Measurements from ENCODE around the gene PKM.
A peak's percentile ranks its signal among the peaks of the same experiment; 100 is the strongest.

PKM gene

DNA sequence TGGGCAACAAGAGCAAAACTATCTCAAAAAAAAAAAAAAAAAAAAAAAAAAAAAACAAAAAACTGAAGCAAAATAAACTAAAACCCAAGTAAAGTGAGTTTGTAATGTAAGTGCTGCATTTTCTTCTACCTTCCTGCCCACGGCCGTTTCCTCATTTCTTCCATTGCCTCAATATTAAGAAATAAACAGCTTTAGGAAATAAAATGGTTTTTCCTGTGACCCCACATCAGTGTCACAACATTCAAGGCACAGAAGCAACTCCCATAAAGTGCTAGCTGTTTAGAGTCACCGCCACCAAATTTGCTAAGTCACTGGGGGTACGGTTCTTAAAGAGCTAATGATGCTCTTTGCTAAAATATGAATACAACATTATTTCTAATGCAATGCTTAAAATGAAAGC lies 3.3 kb downstream of the PKM start:
- H3K9me3 ChIP-seq (ENCODE audit: control insufficient read depth, insufficient read depth, low read length) = no peaks in the 10 kb centered on the region
- H3K36me3 ChIP-seq (ENCODE audit: insufficient read depth, low read length) = 0 out of 2 replicates have a peak, but pooled peaks cover 3% of the 10 kb centered on the region
- H3K9ac ChIP-seq (ENCODE audit: low read depth, low read length) = peak overlapping the region; percentile 96; the same call in 1 of the 2 replicates
- peaks cover 46% of the 10 kb centered on the region for H3K4me1 ChIP-seq (ENCODE audit: insufficient read depth, low read length)

- Histone ChIP-seq H3K36me3 (ENCODE audit: insufficient read depth, low read length) (0 out of 2 replicates have a peak, but pooled peaks cover 5% of the 10 kb centered on the region), H3K4me1 (ENCODE audit: insufficient read depth, low read length) (peaks cover 42% of the 10 kb centered on the region)
These were observed 3.8 kb downstream of the PKM start for GRCh38 chr15:72227192-72227586.

GRCh38 chr15:72223278-72223677 lies 7.7 kb downstream of the PKM start:
- H3K36me3 ChIP-seq (ENCODE audit: insufficient read depth, low read length) = peaks cover 18% of the 10 kb centered on the region
- H3K9ac ChIP-seq (ENCODE audit: low read depth, low read length) = no peak overlapping the region
- H3K4me1 ChIP-seq (ENCODE audit: insufficient read depth, low read length) = peaks cover 34% of the 10 kb centered on the region
- no peaks in the 10 kb centered on the region for H3K9me3 ChIP-seq (ENCODE audit: control insufficient read depth, insufficient read depth, low read length)

More at GRCh38 chr15:72227192-72227586, 3.8 kb downstream of the PKM start:
- Histone ChIP-seq H3K9me3 (ENCODE audit: control insufficient read depth, insufficient read depth, low read length) (no peaks in the 10 kb centered on the region), H3K9ac (ENCODE audit: low read depth, low read length) (no peak overlapping the region; the same call in 1 of the 2 replicates)

- no peaks in the 10 kb centered on the region for H3K9me3 ChIP-seq (ENCODE audit: control insufficient read depth, insufficient read depth, low read length)
- peaks cover 28% of the 10 kb centered on the region; the same call in 1 of the 2 replicates for H3K4me1 ChIP-seq (ENCODE audit: insufficient read depth, low read length)
- H3K9ac ChIP-seq (ENCODE audit: low read depth, low read length) = no peak overlapping the region
- H3K36me3 ChIP-seq (ENCODE audit: insufficient read depth, low read length) = peaks cover 26% of the 10 kb centered on the region
These were observed 8.6 kb downstream of the PKM start for GRCh38 chr15:72222393-72222792.

GRCh38 chr15:72220687-72221086 lies 10.3 kb downstream of the PKM start:
- Histone ChIP-seq H3K36me3 (ENCODE audit: insufficient read depth, low read length) (peaks cover 41% of the 10 kb centered on the region), H3K9ac (ENCODE audit: low read depth, low read length) (no peak overlapping the region), H3K4me1 (ENCODE audit: insufficient read depth, low read length) (peaks cover 18% of the 10 kb centered on the region; the same call in 1 of the 2 replicates), H3K9me3 (ENCODE audit: control insufficient read depth, insufficient read depth, low read length) (no peaks in the 10 kb centered on the region)

- no peaks in the 10 kb centered on the region for H3K9me3 ChIP-seq (ENCODE audit: control insufficient read depth, insufficient read depth, low read length)
- H3K36me3 ChIP-seq (ENCODE audit: insufficient read depth, low read length) = peaks cover 47% of the 10 kb centered on the region
- peaks cover 4% of the 10 kb centered on the region; the same call in 1 of the 2 replicates for H3K4me1 ChIP-seq (ENCODE audit: insufficient read depth, low read length)
- H3K9ac ChIP-seq (ENCODE audit: low read depth, low read length) = no peak overlapping the region
These were observed 13.8 kb downstream of the PKM start for GRCh38 chr15:72217216-72217615.

DNA sequence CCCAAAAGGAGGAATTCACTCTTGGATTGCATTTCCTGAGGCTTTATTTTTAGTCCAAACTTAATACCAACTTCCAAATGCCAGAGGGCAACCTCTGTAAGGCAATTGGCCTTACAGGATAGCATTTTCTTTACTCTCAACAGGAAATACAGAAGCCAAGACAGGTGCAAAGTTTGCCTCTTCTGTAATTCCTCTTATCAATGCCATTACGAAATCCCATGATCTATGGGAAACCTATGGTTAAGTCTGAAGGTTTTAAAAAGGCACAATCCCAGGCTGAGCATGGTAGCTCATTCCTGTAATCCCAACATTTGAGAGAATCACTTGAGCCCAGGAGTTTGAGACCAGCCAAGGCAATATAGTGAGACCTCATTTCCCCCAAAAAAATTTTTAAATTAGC lies 14.9 kb downstream of the PKM start:
- Histone ChIP-seq H3K4me1 (ENCODE audit: insufficient read depth, low read length) (peaks cover 3% of the 10 kb centered on the region; the same call in 1 of the 2 replicates), H3K9ac (ENCODE audit: low read depth, low read length) (no peak overlapping the region), H3K9me3 (ENCODE audit: control insufficient read depth, insufficient read depth, low read length) (no peaks in the 10 kb centered on the region), H3K36me3 (ENCODE audit: insufficient read depth, low read length) (peaks cover 54% of the 10 kb centered on the region)

DNA sequence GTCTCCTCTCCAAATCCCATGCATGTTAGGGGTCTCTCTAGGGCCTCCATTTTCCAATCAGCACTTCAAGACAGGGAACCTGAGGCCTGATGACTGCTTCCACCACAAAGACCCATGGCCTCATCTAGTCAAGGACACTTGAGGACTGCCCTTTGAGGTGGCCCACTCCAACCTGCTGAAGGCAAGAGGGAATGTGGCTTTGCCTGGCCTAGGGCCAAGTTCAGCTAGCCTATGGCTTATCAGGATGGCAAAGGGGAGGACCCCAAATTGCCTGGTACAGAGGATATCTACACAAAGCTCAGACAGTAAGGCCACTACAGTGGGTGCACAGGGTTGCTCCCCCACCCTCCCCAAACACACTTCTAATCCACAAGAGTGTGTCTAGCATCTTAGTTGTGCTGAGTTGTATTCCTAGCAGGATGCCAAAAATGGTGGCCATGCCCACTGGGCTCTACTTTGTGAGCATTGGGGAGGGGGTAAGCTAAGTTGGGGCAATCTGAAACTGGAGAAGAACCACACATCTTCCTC lies 23.4 kb downstream of the PKM start:
- H3K9ac ChIP-seq (ENCODE audit: low read depth, low read length) = no peak overlapping the region
- H3K4me1 ChIP-seq (ENCODE audit: insufficient read depth, low read length) = no peaks in the 10 kb centered on the region
- H3K9me3 ChIP-seq (ENCODE audit: control insufficient read depth, insufficient read depth, low read length) = no peaks in the 10 kb centered on the region
- peaks cover 83% of the 10 kb centered on the region for H3K36me3 ChIP-seq (ENCODE audit: insufficient read depth, low read length)

GRCh38 chr15:72206677-72207000 lies 24.4 kb downstream of the PKM start:
- H3K9ac ChIP-seq (ENCODE audit: low read depth, low read length) = no peak overlapping the region
- H3K9me3 ChIP-seq (ENCODE audit: control insufficient read depth, insufficient read depth, low read length) = no peaks in the 10 kb centered on the region
- no peaks in the 10 kb centered on the region for H3K4me1 ChIP-seq (ENCODE audit: insufficient read depth, low read length)
- H3K36me3 ChIP-seq (ENCODE audit: insufficient read depth, low read length) = peaks cover 79% of the 10 kb centered on the region

DNA sequence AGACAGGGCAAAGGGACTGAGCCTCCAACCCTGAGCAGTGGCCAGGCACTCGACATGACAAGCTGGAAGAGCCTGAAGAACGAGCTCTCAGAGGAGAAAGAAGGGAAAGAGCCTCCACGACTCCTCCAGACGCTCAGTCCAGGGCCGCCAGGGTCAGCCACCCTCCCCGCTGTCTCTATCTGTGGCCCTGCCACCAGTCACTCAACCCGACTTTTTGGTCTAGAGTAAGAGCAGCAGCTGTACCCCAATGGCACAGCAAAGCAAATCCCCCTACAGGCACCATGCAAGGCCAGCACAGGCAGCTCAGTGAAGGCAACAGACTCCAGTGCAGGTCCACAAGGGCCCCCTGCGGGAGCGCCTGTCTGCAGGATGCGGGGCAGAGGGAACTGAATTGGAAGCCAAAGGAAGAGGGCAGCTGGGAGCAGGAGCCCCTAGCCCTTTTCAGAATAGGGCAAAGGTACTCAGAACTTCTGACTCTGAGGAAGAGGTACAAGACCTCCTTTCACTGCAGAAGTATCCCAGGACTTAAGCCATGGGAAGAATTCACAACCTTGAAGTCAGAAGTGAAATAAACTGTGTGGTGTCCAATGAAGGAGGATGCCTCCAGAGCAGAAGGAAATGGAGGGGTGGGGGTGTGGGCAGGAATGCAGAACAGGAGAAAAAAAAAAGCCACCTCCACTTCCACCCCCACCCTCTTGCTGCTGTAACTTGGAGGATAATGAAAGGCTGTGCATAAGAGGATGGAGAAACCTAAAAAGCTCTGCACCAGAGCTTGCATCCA lies 24.9 kb downstream of the PKM start:
- Histone ChIP-seq H3K4me1 (ENCODE audit: insufficient read depth, low read length) (no peaks in the 10 kb centered on the region), H3K36me3 (ENCODE audit: insufficient read depth, low read length) (peaks cover 74% of the 10 kb centered on the region), H3K9me3 (ENCODE audit: control insufficient read depth, insufficient read depth, low read length) (no peaks in the 10 kb centered on the region), H3K9ac (ENCODE audit: low read depth, low read length) (no peak overlapping the region)

DNA sequence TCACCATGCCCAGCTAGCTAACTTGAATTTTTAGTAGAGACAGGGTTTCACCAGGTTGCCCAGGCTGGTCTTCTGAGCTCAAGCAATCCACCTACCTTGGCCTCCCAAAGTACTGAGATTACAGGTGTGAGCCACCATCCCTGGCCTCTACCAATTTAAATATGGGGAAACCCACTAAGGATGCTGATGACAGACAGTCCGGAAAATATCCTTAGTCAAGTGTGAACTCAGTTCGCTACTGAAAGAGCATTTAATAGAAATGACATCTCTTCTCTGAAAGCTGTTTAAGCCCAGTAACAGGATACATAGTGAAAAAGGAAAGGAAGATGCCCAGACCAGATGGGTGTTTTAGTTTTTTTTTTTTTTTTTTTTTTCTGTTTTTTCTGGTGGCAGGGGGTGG lies 25.7 kb downstream of the PKM start:
- Histone ChIP-seq H3K9me3 (ENCODE audit: control insufficient read depth, insufficient read depth, low read length) (no peaks in the 10 kb centered on the region), H3K4me1 (ENCODE audit: insufficient read depth, low read length) (no peaks in the 10 kb centered on the region), H3K36me3 (ENCODE audit: insufficient read depth, low read length) (peaks cover 68% of the 10 kb centered on the region), H3K9ac (ENCODE audit: low read depth, low read length) (no peak overlapping the region)

- Histone ChIP-seq H3K9ac (ENCODE audit: low read depth, low read length) (no peak overlapping the region), H3K4me1 (ENCODE audit: insufficient read depth, low read length) (no peaks in the 10 kb centered on the region), H3K9me3 (ENCODE audit: control insufficient read depth, insufficient read depth, low read length) (no peaks in the 10 kb centered on the region), H3K36me3 (ENCODE audit: insufficient read depth, low read length) (peaks cover 57% of the 10 kb centered on the region)
These were observed 27.5 kb downstream of the PKM start for GRCh38 chr15:72203507-72203837.

GRCh38 chr15:72202801-72203506 lies 28.0 kb downstream of the PKM start:
- H3K9ac ChIP-seq (ENCODE audit: low read depth, low read length) = no peak overlapping the region

DNA sequence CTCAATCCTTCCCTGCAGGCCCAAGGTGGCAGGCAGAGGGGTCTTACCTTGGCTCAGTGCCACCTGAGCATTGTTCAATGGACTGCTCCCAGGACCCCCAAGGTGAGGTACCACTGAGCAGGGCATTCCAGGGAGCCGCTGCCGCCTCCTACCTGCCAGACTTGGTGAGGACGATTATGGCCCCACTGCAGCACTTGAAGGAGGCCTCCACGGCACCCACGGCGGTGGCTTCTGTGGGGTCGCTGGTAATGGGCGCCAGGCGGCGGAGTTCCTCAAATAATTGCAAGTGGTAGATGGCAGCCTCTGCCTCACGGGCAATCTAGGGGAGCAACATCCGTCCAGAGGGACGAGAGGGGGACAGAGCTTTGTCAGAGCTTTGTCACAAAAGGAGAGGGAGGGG lies 28.7 kb downstream of the PKM start:
- Histone ChIP-seq H3K36me3 (ENCODE audit: insufficient read depth, low read length) (peaks cover 46% of the 10 kb centered on the region), H3K4me1 (ENCODE audit: insufficient read depth, low read length) (no peaks in the 10 kb centered on the region), H3K9ac (ENCODE audit: low read depth, low read length) (no peak overlapping the region), H3K9me3 (ENCODE audit: control insufficient read depth, insufficient read depth, low read length) (no peaks in the 10 kb centered on the region)

More at GRCh38 chr15:72202801-72203506, 28.0 kb downstream of the PKM start:
- H3K36me3 ChIP-seq (ENCODE audit: insufficient read depth, low read length) = peaks cover 53% of the 10 kb centered on the region
- H3K4me1 ChIP-seq (ENCODE audit: insufficient read depth, low read length) = no peaks in the 10 kb centered on the region
- no peaks in the 10 kb centered on the region for H3K9me3 ChIP-seq (ENCODE audit: control insufficient read depth, insufficient read depth, low read length)

Measured in ES-I3 (cell line).